Mesenchymal stem cell (in vitro differentiated cells and primary cell): ENCODE data around the gene TRIM37.

Source experiments
- DNase-seq: peaks from one replicate; pipeline ENCODE4 v3.0.0-alpha.2; 2013
- H2AFZ ChIP-seq: one replicate; pipeline ENCODE4 v1.6.1; 2013; ENCODE audit warnings: low read depth, mild to moderate bottlenecking, control low read depth, inconsistent platforms, low read length, moderate library complexity
- H2AK5ac ChIP-seq: 2 replicates; pipeline ENCODE4 v1.6.1; 2013; ENCODE audit warnings: low read length, moderate library complexity, mild to moderate bottlenecking, inconsistent platforms; ENCODE audit not compliant: severe bottlenecking
- H2BK120ac ChIP-seq: one replicate; pipeline ENCODE4 v1.6.1; 2013; ENCODE audit warnings: low read depth, mild to moderate bottlenecking, inconsistent platforms, low read length, moderate library complexity
- H2BK12ac ChIP-seq, 2 experiments: one replicate each; pipeline ENCODE4 v1.6.1; 2013; ENCODE audit warnings: inconsistent platforms in 2 of 2, low read length in 2 of 2, mild to moderate bottlenecking in 2 of 2, moderate library complexity in 2 of 2, control low read depth in 1 of 2
- H2BK15ac ChIP-seq: one replicate; pipeline ENCODE4 v1.6.1; 2013; ENCODE audit warnings: mild to moderate bottlenecking, low read depth, inconsistent platforms; ENCODE audit not compliant: poor library complexity, severe bottlenecking
- H2BK5ac ChIP-seq: 2 replicates; pipeline ENCODE4 v1.6.1; 2013; ENCODE audit warnings: low read depth, mild to moderate bottlenecking, low read length, control low read depth, inconsistent platforms; ENCODE audit not compliant: poor library complexity, severe bottlenecking
- H3K14ac ChIP-seq, 2 experiments: one replicate each; pipeline ENCODE4 v1.6.1; 2013; ENCODE audit warnings: inconsistent platforms in 2 of 2, low read length in 2 of 2, control low read depth in 1 of 2, mild to moderate bottlenecking in 1 of 2, moderate library complexity in 1 of 2
- H3K18ac ChIP-seq, 2 experiments: one replicate each; pipeline ENCODE4 v1.6.1; 2013; ENCODE audit warnings: inconsistent platforms in 2 of 2, low read length in 2 of 2, control low read depth in 1 of 2, low read depth in 1 of 2, mild to moderate bottlenecking in 1 of 2
- H3K23ac ChIP-seq, 2 experiments: one replicate each; pipeline ENCODE4 v1.6.1; 2013; ENCODE audit warnings: inconsistent platforms in 2 of 2, low read length in 2 of 2, mild to moderate bottlenecking in 2 of 2, moderate library complexity in 2 of 2, control low read depth in 1 of 2
- H3K27ac ChIP-seq: 2 replicates; pipeline ENCODE4 v1.5.1; 2013; ENCODE audit warnings: mild to moderate bottlenecking, moderate library complexity, low read length, control low read depth, inconsistent platforms; ENCODE audit not compliant: poor library complexity, severe bottlenecking
- H3K27me3 ChIP-seq, 2 experiments: 2 replicates each; pipeline versions ENCODE4 v1.6.1 to v1.7.0; 2013; ENCODE audit warnings: low read length in 2 of 2, mild to moderate bottlenecking in 2 of 2, moderate library complexity in 2 of 2, control low read depth in 1 of 2, inconsistent platforms in 1 of 2; ENCODE audit not compliant: control insufficient read depth in 1 of 2, insufficient read depth in 1 of 2
- H3K36me3 ChIP-seq, 2 experiments: 2 replicates each; pipeline versions ENCODE4 v1.6.1 to v1.7.0; 2013; ENCODE audit warnings: low read length in 2 of 2, control low read depth in 1 of 2, inconsistent platforms in 1 of 2, low read depth in 1 of 2, mild to moderate bottlenecking in 1 of 2; ENCODE audit not compliant: insufficient read depth in 2 of 2, control insufficient read depth in 1 of 2
- H3K4ac ChIP-seq, 2 experiments: one replicate each; pipeline ENCODE4 v1.6.1; 2013; ENCODE audit warnings: inconsistent platforms in 2 of 2, low read length in 2 of 2, mild to moderate bottlenecking in 2 of 2, moderate library complexity in 2 of 2, control low read depth in 1 of 2, low read depth in 1 of 2
- H3K4me1 ChIP-seq: 2 replicates; pipeline ENCODE4 v1.6.1; 2013; ENCODE audit warnings: low read depth, low read length, control low read depth; ENCODE audit not compliant: control insufficient read depth, insufficient read depth
- H3K4me2 ChIP-seq: 2 replicates; pipeline ENCODE4 v1.6.1; 2013; ENCODE audit warnings: low read length, mild to moderate bottlenecking, inconsistent platforms; ENCODE audit not compliant: poor library complexity, severe bottlenecking
- H3K4me3 ChIP-seq, 2 experiments: 2 replicates each; pipeline versions ENCODE4 v1.5.1 to v1.7.0; 2013; ENCODE audit warnings: low read length in 2 of 2, mild to moderate bottlenecking in 2 of 2, control low read depth in 1 of 2, low read depth in 1 of 2; ENCODE audit not compliant: insufficient read depth in 1 of 2
- H3K79me1 ChIP-seq: replicated peaks from 2 replicates; pipeline ENCODE4 v1.6.1; 2013; ENCODE audit warnings: mild to moderate bottlenecking, control low read depth, low read length, inconsistent platforms; ENCODE audit not compliant: poor library complexity, severe bottlenecking
- H3K9ac ChIP-seq: 2 replicates; pipeline ENCODE4 v1.7.0; 2013; ENCODE audit warnings: mild to moderate bottlenecking, low read length, moderate library complexity
- H3K9me3 ChIP-seq: 2 replicates; pipeline ENCODE4 v1.7.0; 2013; ENCODE audit warnings: mild to moderate bottlenecking, low read length; ENCODE audit not compliant: control insufficient read depth
- H4K8ac ChIP-seq: one replicate; pipeline ENCODE4 v1.6.1; 2013; ENCODE audit warnings: inconsistent platforms, mild to moderate bottlenecking, low read length, moderate library complexity
- H4K91ac ChIP-seq: one replicate; pipeline ENCODE4 v1.6.1; 2013; ENCODE audit warnings: mild to moderate bottlenecking, low read length, inconsistent platforms
- WGBS: methylation state at CpG from one replicate; pipeline ENCODE4 v1.1.7; 2013; ENCODE audit warnings: mixed read lengths; 5-methylcytosine and 5-hydroxymethylcytosine counted together

TRIM37 gene

DNA sequence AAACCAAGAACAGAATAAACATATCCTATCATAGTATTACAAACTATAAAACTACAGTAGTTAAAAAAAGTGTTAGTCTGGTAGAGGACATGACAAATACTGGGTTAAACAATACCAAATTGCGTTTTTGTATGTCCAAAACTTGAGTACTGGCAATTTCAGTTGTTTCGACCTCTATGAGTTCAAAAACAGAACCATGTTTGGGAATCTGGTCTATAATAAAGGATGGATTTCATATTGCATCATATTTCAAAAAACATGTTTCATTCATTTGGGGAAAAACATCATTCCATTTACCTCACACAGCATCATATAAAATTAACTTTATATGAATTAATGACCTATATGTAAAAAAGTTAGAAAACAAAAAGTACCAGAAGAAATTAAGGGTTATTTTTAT, 81.8 kb downstream of the TRIM37 start:
- Histone ChIP-seq H4K91ac (no peak overlapping the region), H2BK15ac (no peak overlapping the region), H3K4me2 (no peak overlapping the region), H3K4me3 (no peak overlapping the region), H3K27ac (no peak overlapping the region), H3K36me3 (peaks cover 3 to 24% of the 10 kb centered on the region in 2 experiments), H2AFZ (no peak overlapping the region), H2BK12ac (no peak overlapping the region), H3K23ac (no peak overlapping the region), H3K27me3 (no peaks in the 10 kb centered on the region), H3K18ac (no peak overlapping the region), H3K9ac (no peak overlapping the region), H2AK5ac (no peak overlapping the region), H3K14ac (no peak overlapping the region), H4K8ac (no peak overlapping the region), H3K4me1 (no peaks in the 10 kb centered on the region), H3K4ac (no peak overlapping the region), H2BK120ac (no peak overlapping the region), H2BK5ac (no peak overlapping the region), H3K9me3 (no peaks in the 10 kb centered on the region), H3K79me1 (peaks cover 7% of the 10 kb centered on the region)
- WGBS = 100% methylated on average over 1 of the region's 2 CpGs
- DNase-seq = no peak

DNA sequence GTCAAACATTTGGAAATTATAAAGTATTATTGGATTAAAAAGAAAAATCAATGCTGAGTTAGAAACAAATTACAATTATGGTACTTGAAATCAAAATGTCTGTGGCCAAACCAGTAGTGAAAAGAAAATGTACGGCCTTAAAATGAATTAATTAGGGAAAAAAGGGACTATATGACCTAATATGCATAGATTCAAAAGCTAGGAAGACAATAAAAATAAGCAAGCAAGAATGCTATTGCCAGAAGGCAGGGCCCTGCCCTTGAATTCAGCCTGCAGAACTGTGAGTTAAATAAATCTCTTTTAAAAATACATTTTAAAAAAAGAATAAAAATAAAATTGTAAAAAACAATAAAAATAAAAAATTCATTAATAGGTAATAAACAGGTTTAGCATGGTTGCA, 88.7 kb downstream of the TRIM37 start:
- H2BK5ac ChIP-seq = no peak overlapping the region
- no peak overlapping the region for H3K4me2 ChIP-seq
- peaks cover 6% of the 10 kb centered on the region for H3K79me1 ChIP-seq
- no peaks in the 10 kb centered on the region for H3K4me1 ChIP-seq
- no peak overlapping the region for H2BK15ac ChIP-seq
- H3K36me3 ChIP-seq = peaks cover 3 to 18% of the 10 kb centered on the region in 2 experiments
- H4K91ac ChIP-seq = no peak overlapping the region
- no peak overlapping the region for H3K18ac ChIP-seq
- H3K23ac ChIP-seq = no peak overlapping the region
- no peak overlapping the region for H2BK120ac ChIP-seq
- no peak overlapping the region for H3K27ac ChIP-seq
- H4K8ac ChIP-seq = no peak overlapping the region
- WGBS = 80% methylated on average over 1 of the region's 1 CpG
- H2AK5ac ChIP-seq = no peak overlapping the region
- H2BK12ac ChIP-seq = no peak overlapping the region
- no peak overlapping the region for H3K9ac ChIP-seq
- H3K9me3 ChIP-seq = no peaks in the 10 kb centered on the region
- H2AFZ ChIP-seq = no peak overlapping the region
- DNase-seq = no peak
- no peak overlapping the region for H3K14ac ChIP-seq
- H3K4me3 ChIP-seq = no peak overlapping the region
- no peak overlapping the region for H3K4ac ChIP-seq
- H3K27me3 ChIP-seq = no peaks in the 10 kb centered on the region

DNA sequence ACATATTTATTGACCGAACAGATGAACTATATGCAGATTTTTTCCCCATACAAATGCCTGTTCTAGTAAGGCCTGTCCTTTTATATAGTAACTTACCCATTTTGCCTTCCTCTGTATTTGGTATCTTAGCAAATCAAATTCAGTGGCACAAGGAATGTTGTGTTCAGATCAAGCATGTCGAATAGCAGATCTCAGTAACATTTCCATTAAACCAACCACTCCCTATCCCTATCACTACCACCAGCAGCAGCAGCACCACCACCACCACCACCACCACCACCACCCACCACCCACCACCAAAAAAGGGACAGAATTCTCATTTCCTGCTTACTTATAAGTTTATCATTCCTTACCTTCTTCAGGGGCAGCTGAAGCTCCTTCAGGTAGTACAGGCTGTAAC, 94.7 kb downstream of the TRIM37 start:
- Histone ChIP-seq H2BK12ac (no peak overlapping the region), H3K79me1 (no peaks in the 10 kb centered on the region), H3K27ac (no peak overlapping the region), H3K23ac (no peak overlapping the region), H3K18ac (no peak overlapping the region), H3K36me3 (peaks cover 6 to 34% of the 10 kb centered on the region in 2 experiments), H4K91ac (no peak overlapping the region), H3K4me1 (no peaks in the 10 kb centered on the region), H2BK120ac (no peak overlapping the region), H3K9me3 (no peaks in the 10 kb centered on the region), H3K4me2 (no peak overlapping the region), H3K14ac (no peak overlapping the region), H4K8ac (no peak overlapping the region), H3K27me3 (no peaks in the 10 kb centered on the region), H2AK5ac (no peak overlapping the region), H2BK5ac (no peak overlapping the region), H3K9ac (no peak overlapping the region), H2AFZ (no peak overlapping the region), H3K4ac (no peak overlapping the region), H2BK15ac (no peak overlapping the region), H3K4me3 (no peak overlapping the region)
- WGBS = 98% methylated on average over 2 of the region's 2 CpGs
- no peak for DNase-seq

DNA sequence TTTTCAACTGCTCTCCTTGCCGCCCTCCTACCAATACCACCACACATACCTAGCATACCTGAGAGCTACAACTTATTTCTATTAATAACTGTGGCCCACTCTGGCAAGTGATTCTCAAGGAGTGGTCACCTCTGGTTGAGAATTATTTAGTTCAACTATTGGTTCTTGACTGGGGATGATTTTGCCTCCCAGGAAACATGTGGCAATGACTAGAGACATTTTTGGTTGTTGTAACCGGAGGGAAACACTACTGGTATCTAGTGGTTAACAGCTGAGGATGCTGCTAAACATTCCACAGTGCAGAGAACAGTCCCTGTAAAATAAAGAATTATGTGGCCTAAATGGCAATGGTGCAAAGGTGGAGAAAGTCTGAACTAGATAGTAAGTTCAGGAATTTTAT, 96.7 kb downstream of the TRIM37 start:
- no peak overlapping the region for H3K9ac ChIP-seq

More for the DNA sequence above, 96.7 kb downstream of the TRIM37 start:
- H3K27ac ChIP-seq = no peak overlapping the region
- H2AK5ac ChIP-seq = no peak overlapping the region
- no peak overlapping the region for H3K18ac ChIP-seq
- H3K4me1 ChIP-seq = no peaks in the 10 kb centered on the region
- H3K27me3 ChIP-seq = no peaks in the 10 kb centered on the region
- H4K8ac ChIP-seq = no peak overlapping the region
- no peak overlapping the region for H2BK15ac ChIP-seq
- no peaks in the 10 kb centered on the region for H3K79me1 ChIP-seq
- H4K91ac ChIP-seq = no peak overlapping the region
- no peak overlapping the region for H2BK12ac ChIP-seq
- 96% methylated on average over 2 of the region's 2 CpGs for WGBS
- H3K4me2 ChIP-seq = no peak overlapping the region
- no peak overlapping the region for H3K4me3 ChIP-seq
- H3K23ac ChIP-seq = no peak overlapping the region
- H3K4ac ChIP-seq = no peak overlapping the region
- no peak for DNase-seq
- H2BK120ac ChIP-seq = no peak overlapping the region
- H3K9me3 ChIP-seq = no peaks in the 10 kb centered on the region
- no peak overlapping the region for H2BK5ac ChIP-seq
- H3K36me3 ChIP-seq = peaks cover 3 to 33% of the 10 kb centered on the region in 2 experiments
- H3K14ac ChIP-seq = no peak overlapping the region
- H2AFZ ChIP-seq = no peak overlapping the region
